Activated CD4-positive, CD25-positive, alpha-beta regulatory T cell treated with anti-CD3 and anti-CD28 coated beads, Interleukin-2, amount 50 U/mL, for 24 hours (primary cell): ENCODE measurements around the gene KANSL3.
A peak's percentile ranks its signal among the peaks of the same experiment; 100 is the strongest.
"Not testable (repeated sequence)": the region's sequence is repeated elsewhere in the genome, so short reads cannot be mapped to it uniquely, and the experiment has no call there.

ENCODE experiments used
- ATAC-seq, 2 donors: fragments of 150-1000 bp; cut with Tn5 transposase; one replicate each; pipeline ENCODE4 v1.10.0; 2021; ENCODE audit warnings: mild to moderate bottlenecking in 1 of 2, moderate library complexity in 1 of 2

Gene KANSL3

GRCh38 chr2:96654791-96655190 lies 16.7 kb upstream of the KANSL3 start:
- not testable (repeated sequence) for ATAC-seq

GRCh38 chr2:96651793-96652192 lies 13.7 kb upstream of the KANSL3 start:
- ATAC-seq, result no peak

- ATAC-seq, result no peak
Observed at GRCh38 chr2:96649342-96649741, 11.2 kb upstream of the KANSL3 start.

- no peak for ATAC-seq
Observed at GRCh38 chr2:96648306-96648930, 10.3 kb upstream of the KANSL3 start.

- ATAC-seq, result no peak
Observed at GRCh38 chr2:96647681-96648080, 9.6 kb upstream of the KANSL3 start.

- ATAC-seq, result no peak
Observed at GRCh38 chr2:96642564-96643360, 4.7 kb upstream of the KANSL3 start, which contains the start of gene FER1L5. Gene FER1L5 (plus strand): TSS chr2:96642764. CDS start chr2:96642837, 73 bp downstream.

- ATAC-seq, result peak; percentile 90
Observed at GRCh38 chr2:96637385-96638143, 548 bp downstream of the KANSL3 start.

GRCh38 chr2:96636551-96637171 lies 1.5 kb downstream of the KANSL3 start:
- no peak for ATAC-seq

GRCh38 chr2:96633641-96634040 lies 4.5 kb downstream of the KANSL3 start:
- no peak for ATAC-seq

- ATAC-seq, result no peak
Observed at GRCh38 chr2:96631804-96632435, 6.2 kb downstream of the KANSL3 start.

- ATAC-seq, result no peak
Observed at GRCh38 chr2:96626553-96626942, 11.6 kb downstream of the KANSL3 start.

- ATAC-seq, result no peak
Observed at GRCh38 chr2:96625571-96626552, 12.2 kb downstream of the KANSL3 start.

- no peak for ATAC-seq
Observed at GRCh38 chr2:96623116-96623515, 15.0 kb downstream of the KANSL3 start.

- no peak for ATAC-seq
Observed at GRCh38 chr2:96622544-96622943, 15.6 kb downstream of the KANSL3 start.

- ATAC-seq, result no peak
Observed at GRCh38 chr2:96618596-96619283, 19.4 kb downstream of the KANSL3 start.

GRCh38 chr2:96617012-96617411 lies 21.1 kb downstream of the KANSL3 start:
- peak in 1 of 2 donors; percentile 9 for ATAC-seq

GRCh38 chr2:96616535-96616934 lies 21.6 kb downstream of the KANSL3 start:
- ATAC-seq, result no peak

GRCh38 chr2:96616128-96616527 lies 22.0 kb downstream of the KANSL3 start:
- ATAC-seq, result no peak

GRCh38 chr2:96608469-96609455 lies 29.4 kb downstream of the KANSL3 start:
- peak in 1 of 2 donors; percentile 24 for ATAC-seq
